Measurements from ENCODE around the gene ERVFRD-1.

GRCh38 chr6:11094411-11094851 is 17.1 kb downstream of the ERVFRD-1 start:
- TF ChIP-seq CTCF (IDR thresholded peaks at IDR 0.05 in 4 of 5, conservative IDR thresholded peaks at IDR 0.05 in 1 of 5) (no peak), POLR2A (IDR thresholded peaks at IDR 0.05) (no peak)

All from gastrocnemius medialis (tissue), 4 donors.